Neural progenitor cell (in vitro differentiated cells): ENCODE results near the gene MAP2K2.

Experiments
- EZH2 ChIP-seq: fragments of 200-600 bp; sonication (generic); IDR thresholded peaks from 2 replicates; pipeline ENCODE4 v1.6.1; 2017; ENCODE audit warnings: antibody characterized with exemption, mild to moderate bottlenecking, moderate library complexity
- EZH2phosphoT487 ChIP-seq: fragments of 200-600 bp; sonication (generic); IDR thresholded peaks from 2 replicates; pipeline ENCODE4 v1.6.1; 2017; ENCODE audit warnings: antibody characterized with exemption
- TF ChIP-seq, protein P1 (sequence below): fragments of 200-600 bp; sonication (generic); IDR thresholded peaks from 2 replicates; pipeline ENCODE4 v1.5.1; 2017; ENCODE audit warnings: antibody characterized with exemption, mild to moderate bottlenecking

DNA sequence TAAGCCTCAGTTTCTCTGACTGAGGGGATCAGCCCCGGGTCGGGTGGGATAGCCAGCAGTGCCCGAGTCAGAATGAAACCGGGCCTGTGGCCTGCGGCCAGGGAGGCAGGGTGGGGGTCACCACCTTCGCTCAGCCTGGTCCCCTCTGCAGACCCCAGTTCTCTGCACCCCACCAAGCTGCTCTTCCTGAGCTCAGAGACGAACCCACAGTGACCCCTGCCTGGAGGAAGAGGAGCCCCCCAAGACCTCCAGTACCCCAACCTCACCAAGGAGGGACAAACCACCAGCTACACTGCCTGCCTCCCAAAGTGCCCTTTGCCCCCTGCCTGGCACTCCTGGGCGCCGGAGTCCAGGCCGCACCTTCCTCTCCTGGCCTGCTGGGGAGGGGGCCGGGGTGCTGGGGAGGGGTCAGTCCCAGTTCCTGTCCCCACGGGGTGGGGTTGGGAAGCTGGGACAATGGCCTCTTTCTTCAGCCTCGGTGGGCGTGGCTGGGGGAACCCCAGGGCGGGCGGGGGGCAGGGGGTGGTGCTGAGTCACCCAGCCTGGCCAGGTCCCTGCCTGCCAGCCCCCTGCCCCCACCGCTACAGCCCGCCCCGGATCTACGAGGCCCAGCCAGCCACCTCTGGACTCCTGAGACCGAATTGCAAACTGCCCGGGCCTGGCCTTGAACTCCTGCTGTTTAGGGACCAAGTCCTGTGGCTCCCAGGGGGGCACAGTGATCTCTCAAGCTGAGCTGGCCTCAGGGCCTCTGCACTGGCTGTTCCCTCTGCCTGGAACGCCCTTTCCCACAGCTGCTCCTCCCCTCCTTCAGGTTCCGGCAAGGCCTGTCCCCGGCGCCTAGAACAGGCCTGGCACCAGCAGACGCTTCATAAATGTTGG is 71.6 kb downstream of the MAP2K2 start:
- TF ChIP-seq EZH2 (no peak), EZH2phosphoT487 (no peak)
- TF ChIP-seq, protein P1, sequence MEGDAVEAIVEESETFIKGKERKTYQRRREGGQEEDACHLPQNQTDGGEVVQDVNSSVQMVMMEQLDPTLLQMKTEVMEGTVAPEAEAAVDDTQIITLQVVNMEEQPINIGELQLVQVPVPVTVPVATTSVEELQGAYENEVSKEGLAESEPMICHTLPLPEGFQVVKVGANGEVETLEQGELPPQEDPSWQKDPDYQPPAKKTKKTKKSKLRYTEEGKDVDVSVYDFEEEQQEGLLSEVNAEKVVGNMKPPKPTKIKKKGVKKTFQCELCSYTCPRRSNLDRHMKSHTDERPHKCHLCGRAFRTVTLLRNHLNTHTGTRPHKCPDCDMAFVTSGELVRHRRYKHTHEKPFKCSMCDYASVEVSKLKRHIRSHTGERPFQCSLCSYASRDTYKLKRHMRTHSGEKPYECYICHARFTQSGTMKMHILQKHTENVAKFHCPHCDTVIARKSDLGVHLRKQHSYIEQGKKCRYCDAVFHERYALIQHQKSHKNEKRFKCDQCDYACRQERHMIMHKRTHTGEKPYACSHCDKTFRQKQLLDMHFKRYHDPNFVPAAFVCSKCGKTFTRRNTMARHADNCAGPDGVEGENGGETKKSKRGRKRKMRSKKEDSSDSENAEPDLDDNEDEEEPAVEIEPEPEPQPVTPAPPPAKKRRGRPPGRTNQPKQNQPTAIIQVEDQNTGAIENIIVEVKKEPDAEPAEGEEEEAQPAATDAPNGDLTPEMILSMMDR: no peak
